OCI-LY7 (cell line): Measurements from ENCODE around the gene GNAS-AS1.

Experiments
- CTCF ChIP-seq: fragments of 200-600 bp; sonication (generic); conservative IDR thresholded peaks from 2 replicates; pipeline ENCODE4 v1.5.1; 2014; ENCODE audit warnings: mild to moderate bottlenecking, antibody characterized with exemption, low read length, moderate library complexity, mixed read lengths
- EZH2phosphoT487 ChIP-seq: fragments of 200-600 bp; sonication (generic); IDR thresholded peaks from 2 replicates; pipeline ENCODE4 v1.6.1; 2018; ENCODE audit warnings: low read depth, borderline replicate concordance, mild to moderate bottlenecking, mixed run types, antibody characterized with exemption, low read length, moderate library complexity, mixed read lengths

- TF ChIP-seq CTCF (no peak), EZH2phosphoT487 (no peak)
These were observed 18.2 kb downstream of the GNAS-AS1 start for GRCh38 chr20:58832457-58832856.
